Spleen (tissue), 7 donors: ENCODE data around the gene KDM4B.

ENCODE experiments used
- CTCF ChIP-seq, 11 experiments: fragments of 200-600 bp in 7 of 11; fragments of 450-650 bp in 4 of 11; sonication (generic) in 4 of 11; IDR thresholded peaks in 8 of 11; conservative IDR thresholded peaks in 3 of 11; 1 replicate in 7 of 11; 2 replicates in 4 of 11; pipeline versions ENCODE4 v1.4.0 to v1.8.0; 2016 to 2021; ENCODE audit warnings: antibody characterized with exemption in 11 of 11, inconsistent platforms in 4 of 11, mild to moderate bottlenecking in 1 of 11
- POLR2AphosphoS5 ChIP-seq, 3 donors: sonication (generic); formaldehyde crosslinking; IDR thresholded peaks; one replicate each; pipeline ENCODE4 v1.5.1; 2017; ENCODE audit warnings: antibody characterized with exemption in 3 of 3
- donor health status: DM: no; HTN: no; CAD: no; lungs with moderate emphysema.
- donor health status: DM: no; HTN: no; CAD: no.
- donor health status: DM: no; HTN: no; CAD: no.

- no peak for TF ChIP-seq CTCF (IDR thresholded peaks at IDR 0.05 in 8 of 11, conservative IDR thresholded peaks at IDR 0.05 in 3 of 11)
- no peak for TF ChIP-seq POLR2AphosphoS5 (IDR thresholded peaks at IDR 0.05)
Measured at GRCh38 chr19:5157186-5157585, 188.3 kb downstream of the KDM4B start.
